NOMO-1 (cell line): ENCODE measurements around the gene UBXN2A.
"Not testable (repeated sequence)": the region's sequence is repeated elsewhere in the genome, so short reads cannot be mapped to it uniquely, and the experiment has no call there.

Experiments
- DNase-seq, 2 experiments: peaks; one replicate each; lab custom pipeline; 2025; ENCODE audit not compliant: unreplicated experiment in 2 of 2; lab: John Stamatoyannopoulos, UW

UBXN2A gene

DNA sequence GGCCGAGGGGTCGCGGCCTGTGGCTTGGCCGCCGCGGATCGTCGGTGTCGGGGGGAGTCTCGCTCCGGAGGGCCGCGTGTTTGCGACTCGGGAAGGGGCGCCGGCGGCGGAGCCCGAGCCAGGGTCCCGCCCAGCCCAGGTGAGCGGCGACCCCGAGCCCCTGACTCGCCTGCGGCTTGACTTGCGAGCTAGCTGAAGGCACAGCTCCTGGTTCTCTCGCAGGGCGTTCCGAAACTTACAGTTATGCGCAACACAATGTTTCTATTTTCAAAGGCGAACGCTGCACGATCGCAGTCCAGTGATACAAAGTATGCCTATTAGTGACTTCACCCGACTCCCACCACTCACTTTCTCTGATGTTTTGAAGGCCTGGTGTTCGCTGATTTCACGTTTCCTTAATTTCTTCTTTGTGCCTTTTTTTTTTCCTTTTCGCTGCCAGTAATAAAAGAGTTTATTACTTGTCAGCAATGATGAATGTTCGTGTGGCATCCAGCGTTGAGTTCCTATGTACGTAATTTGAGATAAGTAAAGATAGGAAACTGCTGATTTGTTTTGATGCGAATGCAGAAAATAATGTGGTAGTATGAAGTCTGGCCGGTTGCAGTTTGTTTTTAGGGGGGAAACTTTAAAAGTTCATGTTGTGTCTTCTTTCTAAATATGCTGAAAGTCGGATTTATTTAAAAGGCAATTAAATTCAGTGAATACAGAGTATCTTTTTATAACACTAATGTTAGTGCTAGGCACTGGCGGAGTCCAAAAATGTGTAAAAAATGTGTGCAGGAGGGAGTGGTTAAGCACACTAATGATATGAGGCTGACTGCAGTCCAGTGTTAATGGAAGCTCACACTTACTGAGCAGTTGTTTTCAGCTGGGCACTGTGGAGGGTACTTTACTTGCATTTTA lies 706 bp downstream of the UBXN2A start:
- peak; percentile 30 to 39 for DNase-seq

GRCh38 chr2:23941644-23942043 lies 1.4 kb downstream of the UBXN2A start:
- no peak for DNase-seq

- DNase-seq, result no peak
Measured at GRCh38 chr2:23943666-23944065, 3.4 kb downstream of the UBXN2A start.

DNA sequence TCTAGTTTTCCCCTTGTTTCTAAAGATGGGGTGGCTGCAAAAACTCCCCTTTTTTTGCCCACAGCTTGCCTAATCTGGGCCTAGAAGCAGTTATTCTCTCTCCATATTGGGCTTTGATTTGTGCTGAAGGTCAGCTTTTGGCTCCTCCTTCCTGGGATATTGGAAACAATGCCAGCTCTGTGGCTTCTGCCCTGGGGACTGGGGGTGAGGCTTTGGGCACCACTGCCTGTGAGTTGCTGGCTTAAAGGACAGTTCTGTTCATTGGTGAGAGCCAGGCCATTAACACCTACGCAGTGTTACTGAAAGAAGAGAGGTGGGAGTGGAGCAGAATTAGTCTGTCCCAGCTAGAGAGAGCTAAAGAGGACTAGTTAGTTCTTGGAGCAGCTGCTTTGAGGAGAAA lies 4.3 kb downstream of the UBXN2A start:
- no peak for DNase-seq

- DNase-seq, result no peak
Measured at GRCh38 chr2:23944976-23945375, 4.7 kb downstream of the UBXN2A start.

- DNase-seq, result no peak
Measured at GRCh38 chr2:23947350-23947749, 7.1 kb downstream of the UBXN2A start.

DNA sequence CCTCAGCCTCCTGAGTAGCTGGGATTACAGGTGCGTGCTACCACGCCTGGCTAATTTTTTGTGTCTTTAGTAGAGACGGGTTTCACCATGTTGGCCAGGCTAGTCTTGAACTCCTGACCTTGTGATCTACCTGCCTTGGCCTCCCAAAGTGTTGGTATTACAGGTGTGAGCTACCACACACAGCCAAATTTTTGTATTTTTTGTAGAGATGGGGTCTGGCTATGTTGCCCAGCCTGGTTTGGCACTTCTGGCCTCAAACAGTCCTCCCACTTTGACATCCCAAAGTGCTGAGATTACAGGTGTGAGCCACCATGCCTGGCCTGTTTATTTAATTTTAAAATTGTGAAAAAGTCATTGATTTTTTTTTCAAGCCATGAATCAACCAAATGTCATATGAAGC lies 12.3 kb downstream of the UBXN2A start:
- not testable (repeated sequence) for DNase-seq

- DNase-seq, result no peak
Measured at GRCh38 chr2:23953625-23954024, 13.4 kb downstream of the UBXN2A start.

DNA sequence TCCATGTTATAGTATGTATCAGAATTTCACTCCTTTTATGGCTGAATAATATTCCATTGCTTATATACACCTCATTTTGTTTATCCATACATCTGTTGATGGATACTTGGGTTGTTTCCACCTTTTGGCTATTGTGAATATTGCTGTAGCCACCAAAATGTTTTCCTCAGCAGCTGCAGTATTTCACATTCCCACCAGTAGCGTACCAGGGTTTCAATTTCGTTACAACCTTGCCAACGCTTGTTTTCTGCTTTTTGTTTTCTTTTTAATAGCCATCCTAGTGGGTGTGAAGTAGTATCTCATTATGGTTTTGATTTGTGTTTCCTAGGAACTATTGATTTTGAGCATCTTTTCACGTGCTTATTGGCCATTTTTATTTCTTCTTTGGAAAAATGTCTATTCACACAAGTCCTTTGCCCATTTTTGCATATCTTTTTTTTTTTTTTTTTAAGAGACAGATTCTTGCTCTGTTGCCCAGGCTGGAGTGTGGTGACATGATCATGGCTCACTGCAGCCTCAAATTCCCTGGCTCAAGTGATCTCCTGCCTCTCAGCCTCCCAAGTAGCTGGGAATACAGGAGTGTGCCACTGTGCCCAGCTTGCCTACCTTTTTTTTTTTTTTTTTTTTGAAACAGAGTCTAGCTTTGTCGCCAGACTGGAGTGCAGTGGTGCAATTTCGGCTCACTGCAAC lies 14.2 kb downstream of the UBXN2A start:
- no peak for DNase-seq

- DNase-seq, result no peak
Measured at GRCh38 chr2:23967846-23968245, 27.6 kb downstream of the UBXN2A start.

DNA sequence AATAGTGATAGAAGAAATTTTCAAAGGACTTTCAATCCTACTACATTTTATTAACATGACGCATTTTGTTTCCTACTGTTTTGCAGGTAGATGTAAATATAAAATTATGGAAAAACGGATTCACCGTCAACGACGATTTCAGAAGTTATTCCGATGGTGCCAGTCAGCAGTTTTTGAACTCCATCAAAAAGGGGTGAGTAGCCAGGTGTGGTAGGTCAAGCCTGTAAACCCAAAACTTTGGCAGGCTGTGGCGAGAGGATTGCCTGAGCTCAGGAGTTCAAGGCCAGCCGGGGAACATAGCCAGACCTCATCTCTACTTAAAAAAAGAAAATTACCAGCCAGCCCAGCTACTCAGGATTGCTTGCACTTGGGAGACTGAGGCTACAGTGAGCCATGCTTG lies 36.6 kb downstream of the UBXN2A start:
- DNase-seq, result no peak

GRCh38 chr2:23988371-23988770 lies 48.1 kb downstream of the UBXN2A start:
- DNase-seq, result peak in 1 of 2 experiments; percentile 8

DNA sequence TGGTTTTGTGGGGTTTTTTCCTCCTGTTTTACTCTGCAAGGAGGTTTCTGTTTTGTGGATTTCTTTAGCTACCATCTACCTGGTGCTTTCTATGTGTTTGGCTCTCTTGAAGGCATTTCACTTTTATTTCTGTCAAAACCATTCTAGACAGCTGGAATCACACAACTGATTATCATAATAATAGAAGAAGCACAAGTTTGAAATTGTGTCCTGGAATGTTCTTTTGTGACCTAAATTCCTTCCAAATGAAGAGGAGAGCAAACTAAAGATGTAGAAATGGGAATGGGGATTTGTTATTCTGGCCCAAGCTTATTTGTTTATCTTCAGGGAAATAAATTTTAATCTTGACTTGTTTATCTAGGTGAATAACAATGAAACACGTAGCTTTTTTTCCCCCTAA lies 52.7 kb downstream of the UBXN2A start:
- no peak for DNase-seq

- DNase-seq, result no peak
Measured at GRCh38 chr2:23993736-23994269, 53.5 kb downstream of the UBXN2A start.

DNA sequence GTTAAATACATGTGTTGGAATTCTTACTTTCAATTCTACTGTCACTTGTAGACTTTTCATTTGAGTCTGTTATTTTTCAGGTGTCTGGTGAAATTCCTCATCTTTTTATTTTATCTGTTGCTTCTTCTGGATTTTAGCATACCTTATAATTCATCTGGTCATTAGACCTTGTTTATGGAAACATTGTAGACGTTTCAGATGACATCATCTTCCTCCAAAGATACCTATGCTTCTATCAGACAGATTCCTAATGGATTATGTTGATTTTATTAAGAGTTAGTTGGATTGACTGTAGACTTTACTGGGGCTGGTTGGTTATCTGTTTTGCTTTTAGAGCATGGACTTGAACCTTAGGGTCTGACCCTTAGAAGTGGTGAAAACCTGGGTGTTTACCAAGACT lies 54.3 kb downstream of the UBXN2A start:
- no peak for DNase-seq

DNA sequence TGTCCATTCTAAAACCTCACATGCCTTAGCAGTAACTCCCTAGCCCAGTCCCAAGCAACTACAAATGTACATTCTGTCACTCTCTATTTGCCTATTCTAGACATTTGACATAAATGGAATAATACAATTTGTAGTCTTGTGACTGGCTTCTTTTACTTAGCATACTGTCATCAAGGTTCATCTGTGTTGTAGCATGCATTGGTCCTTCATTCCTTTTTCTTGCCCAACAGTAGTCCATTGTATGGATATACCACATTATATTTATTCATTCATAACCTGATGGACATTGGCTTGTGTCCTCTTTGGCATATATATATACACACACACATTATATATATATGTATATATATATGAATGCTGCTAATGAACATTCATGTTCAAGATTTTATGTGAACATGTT lies 67.4 kb downstream of the UBXN2A start:
- DNase-seq, result no peak

DNA sequence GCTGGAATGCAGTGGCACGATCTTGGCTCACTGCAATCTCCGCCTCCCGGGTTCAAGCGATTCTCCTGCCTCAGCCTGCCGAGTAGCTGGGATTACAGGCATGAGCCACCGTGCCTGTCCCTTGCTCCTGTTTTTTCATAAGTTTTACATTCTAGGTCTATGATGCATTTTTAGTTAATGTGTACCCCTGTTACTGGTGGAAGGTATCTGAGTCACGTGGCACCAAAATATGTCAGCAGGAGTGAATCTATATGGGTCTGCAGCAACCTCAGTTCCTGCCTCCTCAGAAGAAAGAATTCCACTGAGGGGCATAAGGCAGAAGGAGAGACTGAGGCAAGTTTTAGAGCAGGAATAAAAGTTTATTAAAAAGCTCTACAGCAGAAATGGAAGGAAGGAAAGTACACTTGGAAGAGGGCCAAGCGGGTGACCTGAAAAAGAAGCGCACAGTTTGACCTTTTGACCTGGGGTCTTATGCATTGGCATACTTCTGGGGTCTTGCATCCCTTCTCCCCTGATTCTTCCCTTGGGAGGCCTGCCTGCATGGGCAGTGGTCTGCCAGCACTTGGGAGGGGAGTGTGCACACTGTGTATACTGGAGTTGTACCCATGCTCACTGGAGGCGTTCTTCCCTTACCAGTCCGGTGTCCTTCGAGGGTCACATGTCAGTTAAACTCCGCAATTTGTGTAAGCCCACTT lies 68.6 kb downstream of the UBXN2A start:
- no peak for DNase-seq

- DNase-seq, result no peak
Measured at GRCh38 chr2:24009367-24009679, 69.1 kb downstream of the UBXN2A start.

- peak in 1 of 2 experiments; percentile 13 for DNase-seq
Measured at GRCh38 chr2:24009680-24010476, 69.6 kb downstream of the UBXN2A start, which contains the start of gene MFSD2B. Gene MFSD2B (plus strand): TSS chr2:24010085. CDS start chr2:24010097, 12 bp downstream.

DNA sequence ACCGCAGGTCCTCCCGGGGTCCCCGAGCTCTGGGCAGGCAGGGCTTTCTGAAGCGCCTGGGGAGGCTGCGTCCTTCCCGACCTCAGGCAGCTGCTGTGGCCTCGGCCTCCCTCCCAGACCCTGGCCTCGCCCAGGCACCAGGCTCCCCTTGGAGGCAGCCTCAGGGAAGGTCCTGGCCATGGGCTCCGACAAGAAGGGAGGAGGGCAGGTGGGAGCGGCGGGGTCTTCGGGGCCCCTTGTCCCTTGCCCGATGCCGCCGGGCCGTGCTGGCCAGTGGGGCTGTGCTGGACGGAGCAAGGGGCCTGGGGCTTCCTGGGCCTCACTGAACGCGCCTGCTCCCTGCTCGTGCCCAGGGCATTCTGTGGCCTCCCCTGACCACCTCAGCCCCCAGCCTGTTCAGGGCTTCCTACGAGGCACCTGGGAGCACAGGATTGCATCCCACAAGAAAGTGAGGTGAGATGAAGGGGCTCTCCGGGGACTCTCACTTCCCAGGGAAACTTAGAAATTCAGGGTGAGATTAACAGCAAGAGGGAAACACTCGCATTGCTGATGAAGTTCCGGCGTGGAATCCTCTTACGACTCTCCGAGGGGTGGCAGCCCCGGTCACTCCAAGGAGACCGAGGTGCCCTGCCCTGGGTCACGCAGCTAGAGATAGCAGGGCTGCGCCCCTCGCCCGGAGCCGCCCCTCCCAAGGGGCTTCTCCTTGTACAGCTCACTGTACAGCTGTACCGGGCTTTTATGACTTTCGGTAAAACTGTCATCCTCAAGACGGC lies 70.4 kb downstream of the UBXN2A start:
- DNase-seq, result no peak
